GM12864 (cell line): Measurements from ENCODE around the gene UGT3A1.

Source experiments
- DNase-seq: peaks from one replicate; pipeline ENCODE4 v3.0.0-alpha.2; 2011; ENCODE audit warnings: low read depth
- H3K4me3 ChIP-seq: 2 replicates; pipeline ENCODE4 v1.5.1; 2011; ENCODE audit warnings: mild to moderate bottlenecking, low read depth, low read length, control low read depth
- CTCF ChIP-seq: IDR thresholded peaks from 2 replicates; pipeline ENCODE4 v1.5.1; 2011; ENCODE audit warnings: low read depth, mild to moderate bottlenecking, moderate library complexity, low read length, control low read depth, inconsistent platforms; ENCODE audit errors: missing control alignments

Gene UGT3A1

GRCh38 chr5:35963381-35963843, 27.8 kb downstream of the UGT3A1 start:
- no peak for DNase-seq
- H3K4me3 ChIP-seq, result no peak overlapping the region
- TF ChIP-seq CTCF, result peak; percentile 56

- DNase-seq, result no peak
- no peak overlapping the region for H3K4me3 ChIP-seq
- TF ChIP-seq CTCF, result no peak
Observed at GRCh38 chr5:35960328-35960727, 30.9 kb downstream of the UGT3A1 start.

- no peak for DNase-seq
- TF ChIP-seq CTCF, result no peak
- H3K4me3 ChIP-seq, result no peak overlapping the region
Observed at GRCh38 chr5:35956429-35956828, 34.8 kb downstream of the UGT3A1 start.

- no peak overlapping the region for H3K4me3 ChIP-seq
- no peak for DNase-seq
- TF ChIP-seq CTCF, result no peak
Observed at GRCh38 chr5:35954175-35954574, 37.0 kb downstream of the UGT3A1 start.

- TF ChIP-seq CTCF, result no peak
- no peak overlapping the region for H3K4me3 ChIP-seq
- DNase-seq, result no peak
Observed at GRCh38 chr5:35947085-35947484, 44.1 kb downstream of the UGT3A1 start.

GRCh38 chr5:35939639-35940038, 51.6 kb downstream of the UGT3A1 start:
- H3K4me3 ChIP-seq, result no peak overlapping the region
- TF ChIP-seq CTCF, result no peak
- no peak for DNase-seq

- no peak for DNase-seq
- no peak within 1 kb of the TSS for H3K4me3 ChIP-seq
- TF ChIP-seq CTCF, result no peak
Observed at GRCh38 chr5:35938568-35939227, 52.5 kb downstream of the UGT3A1 start, which contains the start of gene CAPSL. CAPSL (minus strand) TSS chr5:35938622; CDS start chr5:35921120, 17,502 bp downstream.
